ENCODE data around the gene SLIT3.

Gene SLIT3

GRCh38 chr5:168899673-168900072 is 401.3 kb downstream of the SLIT3 start:
- DNase-seq (ENCODE audit: low read depth in 3 of 3, low spot score in 1 of 3): no peak

- no peak for DNase-seq (ENCODE audit: low read depth in 3 of 3, low spot score in 1 of 3)
Measured at GRCh38 chr5:168899264-168899663, 401.7 kb downstream of the SLIT3 start.

GRCh38 chr5:168898247-168898911 is 402.6 kb downstream of the SLIT3 start:
- DNase-seq (ENCODE audit: low read depth in 3 of 3, low spot score in 1 of 3): no peak

- no peak for DNase-seq (ENCODE audit: low read depth in 3 of 3, low spot score in 1 of 3)
Measured at GRCh38 chr5:168897387-168898122, 403.4 kb downstream of the SLIT3 start.

- DNase-seq (ENCODE audit: low read depth in 3 of 3, low spot score in 1 of 3): no peak
Measured at GRCh38 chr5:168895295-168896071, 405.5 kb downstream of the SLIT3 start.

GRCh38 chr5:168893283-168893682 is 407.7 kb downstream of the SLIT3 start:
- DNase-seq (ENCODE audit: low read depth in 3 of 3, low spot score in 1 of 3): no peak

GRCh38 chr5:168892618-168893186 is 408.2 kb downstream of the SLIT3 start:
- DNase-seq (ENCODE audit: low read depth in 3 of 3, low spot score in 1 of 3): no peak

- no peak for DNase-seq (ENCODE audit: low read depth in 3 of 3, low spot score in 1 of 3)
Measured at GRCh38 chr5:168890816-168891812, 409.8 kb downstream of the SLIT3 start.

GRCh38 chr5:168889039-168889438 is 411.9 kb downstream of the SLIT3 start:
- no peak for DNase-seq (ENCODE audit: low read depth in 3 of 3, low spot score in 1 of 3)

GRCh38 chr5:168887931-168888330 is 413.0 kb downstream of the SLIT3 start:
- no peak for DNase-seq (ENCODE audit: low read depth in 3 of 3, low spot score in 1 of 3)

- DNase-seq (ENCODE audit: low read depth in 3 of 3, low spot score in 1 of 3): no peak
Measured at GRCh38 chr5:168886157-168886556, 414.8 kb downstream of the SLIT3 start.

- no peak for DNase-seq (ENCODE audit: low read depth in 3 of 3, low spot score in 1 of 3)
Measured at GRCh38 chr5:168885324-168886120, 415.4 kb downstream of the SLIT3 start.

- no peak for DNase-seq (ENCODE audit: low read depth in 3 of 3, low spot score in 1 of 3)
Measured at GRCh38 chr5:168883991-168884390, 416.9 kb downstream of the SLIT3 start.

GRCh38 chr5:168883281-168883741 is 417.6 kb downstream of the SLIT3 start:
- no peak for DNase-seq (ENCODE audit: low read depth in 3 of 3, low spot score in 1 of 3)

GRCh38 chr5:168882283-168882682 is 418.7 kb downstream of the SLIT3 start:
- no peak for DNase-seq (ENCODE audit: low read depth in 3 of 3, low spot score in 1 of 3)

- DNase-seq (ENCODE audit: low read depth in 3 of 3, low spot score in 1 of 3): no peak
Measured at GRCh38 chr5:168881427-168882149, 419.4 kb downstream of the SLIT3 start.

- no peak for DNase-seq (ENCODE audit: low read depth in 3 of 3, low spot score in 1 of 3)
Measured at GRCh38 chr5:168879929-168880328, 421.0 kb downstream of the SLIT3 start.

- no peak for DNase-seq (ENCODE audit: low read depth in 3 of 3, low spot score in 1 of 3)
Measured at GRCh38 chr5:168879331-168879730, 421.6 kb downstream of the SLIT3 start.

Measured in stimulated activated CD4-positive, alpha-beta T cell treated with anti-CD3 and anti-CD28 coated beads, TNF-alpha, amount 100 ng/mL, for 1 hour (primary cell).